HS-5 (cell line): Measurements from ENCODE around the gene CABCOCO1.

Experiments used
- DNase-seq: peaks from one replicate; pipeline ENCODE4 v3.0.0-alpha.2; 2012; ENCODE audit warnings: low read depth

Gene CABCOCO1

DNA sequence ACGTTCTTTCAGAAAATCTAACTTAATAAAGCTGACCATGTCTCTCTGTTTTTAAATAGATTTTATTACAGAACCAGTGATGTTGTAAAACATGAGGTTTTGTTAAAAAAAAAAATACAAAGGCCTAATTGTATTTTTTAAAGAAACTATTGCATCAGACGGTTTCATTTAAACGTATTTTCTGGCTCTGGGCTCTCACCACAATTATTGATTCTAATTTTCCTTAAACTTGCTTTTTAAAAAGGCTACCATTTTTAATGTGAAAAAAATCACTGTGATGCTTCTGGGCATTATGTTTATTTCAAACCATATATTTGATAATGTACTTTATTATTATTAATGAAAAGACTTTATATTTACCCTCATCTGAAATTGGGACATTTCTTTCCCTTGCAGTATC, 94.3 kb downstream of the CABCOCO1 start:
- DNase-seq, result no peak

DNA sequence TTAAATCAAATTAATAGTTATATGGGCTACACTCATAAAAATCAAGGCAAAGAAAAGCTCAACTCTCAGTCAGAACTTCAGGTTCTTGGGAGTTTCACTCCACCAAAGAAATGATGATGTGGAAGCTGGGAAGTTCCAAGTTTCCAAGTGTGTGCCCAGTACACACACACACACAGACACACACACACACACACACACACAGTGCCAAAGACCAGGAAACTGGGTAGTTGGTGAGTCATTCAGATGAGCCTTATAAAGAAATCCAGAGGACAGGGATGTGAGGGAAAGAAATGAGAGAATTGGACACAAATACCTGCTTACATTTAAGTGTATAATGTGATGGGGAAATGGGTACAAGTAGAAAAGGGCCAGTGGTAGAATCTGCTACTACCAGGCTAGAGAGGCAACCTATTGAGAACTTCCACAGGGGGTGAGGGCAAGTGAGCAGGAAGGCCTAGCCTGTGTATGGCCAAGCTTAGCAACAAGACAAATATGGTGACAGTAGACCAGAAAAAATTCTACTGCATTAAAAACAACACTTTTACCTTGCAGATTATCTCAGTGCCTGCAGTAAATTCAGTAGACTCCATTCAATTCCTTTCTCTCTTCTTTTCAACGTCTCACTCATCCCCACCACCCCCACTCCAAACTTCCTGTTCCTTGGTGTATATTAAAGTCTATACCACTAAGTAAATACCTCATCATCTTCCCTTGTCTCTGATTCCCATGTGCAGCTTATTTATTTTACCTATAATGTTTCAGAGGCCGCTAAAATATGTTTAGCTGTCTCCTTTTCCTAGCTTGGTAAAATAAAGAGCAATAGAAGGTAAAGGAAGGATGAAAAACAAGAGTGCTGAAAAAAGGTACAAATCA, 95.0 kb downstream of the CABCOCO1 start:
- no peak for DNase-seq

DNA sequence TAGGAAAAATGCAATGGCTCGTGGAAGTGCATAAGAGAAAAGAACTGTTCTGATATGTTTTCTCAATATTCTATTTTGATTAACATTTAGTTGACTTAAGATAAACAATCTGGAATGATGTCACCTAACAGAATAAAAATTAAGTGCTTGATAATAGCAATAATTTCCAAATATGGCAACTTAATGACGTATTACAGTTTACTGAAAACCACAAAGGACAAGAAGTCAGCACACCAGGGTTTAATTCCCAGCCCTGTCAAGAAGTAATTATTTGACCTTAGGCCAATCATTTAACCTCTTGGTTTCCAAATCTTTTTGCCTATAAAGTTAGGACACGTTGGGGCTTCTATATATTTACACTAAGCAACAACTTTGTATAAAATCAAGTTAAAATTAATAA, 95.7 kb downstream of the CABCOCO1 start:
- DNase-seq, result no peak

DNA sequence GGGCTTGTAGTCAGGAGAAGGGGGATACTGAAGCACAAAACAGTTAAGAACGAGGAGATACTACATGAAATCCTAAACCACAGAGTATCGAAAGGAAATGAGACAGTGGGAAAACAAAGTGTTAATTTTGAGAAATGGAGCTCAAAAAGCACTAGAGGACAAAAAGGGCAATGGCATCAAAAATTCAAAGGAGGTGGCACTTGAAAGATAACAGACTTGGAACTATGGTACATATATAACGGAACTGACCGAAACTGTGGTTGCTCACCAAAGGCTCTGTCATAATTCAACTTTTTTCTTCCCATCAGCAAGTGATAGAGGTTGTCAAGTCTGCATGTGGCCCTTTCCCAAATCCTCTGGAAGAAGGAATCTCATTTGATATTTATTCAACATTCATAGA, 97.0 kb downstream of the CABCOCO1 start:
- no peak for DNase-seq

DNA sequence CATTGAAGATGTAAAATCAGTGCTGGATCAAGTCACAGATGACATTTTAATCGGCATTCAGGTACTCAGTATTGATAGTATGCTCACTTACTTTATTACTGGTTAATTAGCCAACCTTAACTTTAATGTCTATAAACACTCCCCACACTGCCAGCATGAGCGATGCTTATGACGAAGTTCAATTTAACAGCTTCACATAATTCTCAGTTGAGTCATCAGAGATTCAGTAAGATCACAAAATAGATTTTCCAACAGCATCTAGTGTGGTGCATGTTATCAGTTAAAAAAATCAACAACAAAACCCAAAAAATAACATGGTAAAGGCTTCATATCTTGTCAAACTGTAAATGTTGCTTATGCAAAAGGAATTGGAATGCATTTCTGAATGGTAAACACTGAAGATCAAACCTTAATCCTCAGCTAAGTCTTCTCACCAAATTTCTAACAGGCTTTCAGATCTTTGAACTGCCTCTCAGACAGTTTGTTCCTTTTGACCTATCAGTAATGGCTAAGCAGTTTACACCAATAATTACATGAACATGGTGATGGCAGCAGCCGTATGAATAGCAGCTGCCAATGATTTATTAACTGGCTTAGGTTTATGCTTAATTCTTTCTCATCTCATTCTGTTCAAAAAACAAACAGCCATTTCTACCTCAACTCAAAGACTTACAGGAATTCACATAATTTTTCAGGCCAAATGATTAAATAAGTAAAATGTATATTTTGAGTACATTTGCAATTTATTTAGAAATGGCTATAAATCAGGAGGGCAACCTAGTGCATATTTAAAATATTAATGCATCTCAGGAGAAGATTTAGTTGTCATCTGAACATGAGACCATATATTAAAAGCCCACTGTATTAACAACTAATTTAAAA, 98.5 kb downstream of the CABCOCO1 start:
- DNase-seq, result peak; percentile 64

DNA sequence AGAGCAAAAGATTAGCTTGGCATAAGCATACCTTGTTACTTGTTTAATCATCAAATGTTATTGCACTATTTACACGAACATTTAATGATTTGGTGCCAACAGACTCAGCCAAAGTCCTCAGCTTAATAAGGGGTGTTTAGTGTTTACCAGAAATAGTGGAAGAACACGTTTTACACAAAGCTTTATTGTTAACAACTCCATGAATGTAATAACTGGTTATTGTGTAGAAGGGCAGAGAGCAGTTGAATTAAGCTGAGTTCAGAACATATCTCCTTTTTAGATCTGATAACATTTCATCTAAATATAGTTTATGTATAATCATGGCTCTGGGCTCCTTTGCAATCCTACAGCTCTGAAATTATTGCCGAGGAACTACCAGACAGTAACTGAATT, 99.1 kb downstream of the CABCOCO1 start:
- no peak for DNase-seq

DNA sequence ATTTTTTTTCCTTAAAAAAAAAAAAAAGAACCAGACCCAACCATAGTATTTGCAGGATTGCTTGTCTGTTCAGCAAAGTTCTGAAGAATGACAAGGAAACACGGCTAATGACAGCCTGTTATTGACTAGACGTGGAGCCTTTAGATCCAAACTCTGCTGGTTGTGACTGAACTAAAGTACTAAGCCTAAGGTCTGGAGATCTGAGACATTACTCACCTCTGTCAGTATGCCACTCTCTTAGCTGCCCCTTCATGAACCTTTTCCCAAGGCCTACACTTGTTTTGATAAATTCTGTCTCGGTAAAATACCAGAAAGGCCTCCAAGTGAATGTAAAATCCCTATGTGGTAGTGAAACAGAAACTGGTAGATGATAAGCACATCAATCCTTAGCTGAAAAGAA, 101.0 kb downstream of the CABCOCO1 start:
- DNase-seq, result no peak

DNA sequence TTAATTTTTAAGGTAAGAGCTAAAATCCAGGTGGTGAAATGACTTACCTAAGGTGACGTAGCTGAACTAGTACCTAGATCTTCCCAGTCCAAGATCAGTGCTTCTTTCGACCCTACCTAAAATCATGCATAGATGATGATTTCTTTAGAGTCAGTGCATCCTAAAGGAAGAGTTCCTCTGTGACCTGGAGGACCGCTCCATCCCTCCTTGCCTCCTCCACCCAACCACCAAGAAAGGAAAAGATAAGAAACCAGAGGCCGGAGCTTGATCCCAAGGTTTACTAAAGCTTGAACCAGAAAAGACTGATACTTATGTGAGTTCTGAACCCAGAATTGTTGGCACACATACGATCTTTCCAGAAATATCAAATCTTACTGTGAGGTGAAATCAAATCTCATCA, 101.8 kb downstream of the CABCOCO1 start:
- no peak for DNase-seq

DNA sequence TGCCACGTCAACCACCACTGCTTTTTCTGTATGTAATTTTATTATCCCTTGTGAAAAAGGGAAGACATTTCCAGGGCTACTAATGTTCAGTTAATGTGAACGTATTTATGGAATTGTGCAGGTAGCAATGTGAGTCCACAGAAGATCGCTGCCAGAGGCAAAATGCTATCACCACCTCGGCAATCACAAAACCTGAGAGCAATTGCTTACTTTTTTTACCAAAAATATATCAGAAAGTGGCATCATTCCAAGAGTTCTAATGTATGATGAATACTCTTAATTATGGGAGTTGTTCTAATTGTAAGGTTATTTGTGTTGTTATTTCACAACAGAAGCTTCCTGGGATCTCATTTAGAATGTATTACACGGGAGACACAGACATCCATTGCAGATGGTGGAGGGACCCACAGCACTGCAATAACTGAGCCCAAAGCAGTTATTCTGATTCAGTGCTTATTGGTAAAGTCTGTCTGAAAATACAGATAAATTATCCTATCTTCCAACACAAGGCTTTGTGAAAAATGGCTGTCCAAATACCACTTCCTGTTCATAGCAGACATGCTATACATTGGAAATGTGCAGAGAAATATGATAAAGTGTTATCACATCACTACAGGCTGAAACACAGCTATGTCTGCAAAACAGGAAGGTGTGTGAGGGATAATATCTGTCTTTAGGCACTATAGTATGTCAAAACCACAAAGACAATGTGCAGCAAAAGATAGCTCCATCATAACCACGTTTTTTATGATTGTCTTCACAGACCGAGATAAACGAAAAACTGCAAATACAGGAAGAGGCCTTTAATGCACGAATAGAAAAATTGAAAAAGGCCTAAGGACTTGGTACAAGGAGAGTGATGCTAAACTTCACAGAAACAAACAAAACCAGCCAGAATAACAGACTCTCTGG, 102.7 kb downstream of the CABCOCO1 start:
- no peak for DNase-seq

DNA sequence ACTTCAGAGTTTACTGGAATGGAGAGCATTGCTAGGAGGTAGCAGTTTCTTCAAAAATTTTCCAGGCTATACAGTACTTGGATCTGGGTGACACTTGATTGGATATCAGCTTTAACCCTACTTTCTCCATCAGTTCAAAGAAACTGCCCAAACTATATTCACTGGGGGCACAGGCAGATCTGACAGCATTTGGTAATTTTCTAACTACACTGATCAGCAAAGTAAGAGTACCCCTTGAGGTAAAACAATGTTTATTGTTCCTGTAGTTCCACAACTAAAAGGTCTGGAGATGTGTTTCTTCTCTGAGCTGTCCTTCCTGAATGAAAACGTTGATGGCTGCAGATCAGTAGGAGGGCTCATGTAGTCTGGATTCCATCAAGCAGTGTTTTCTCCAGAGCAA, 104.2 kb downstream of the CABCOCO1 start:
- DNase-seq, result no peak

DNA sequence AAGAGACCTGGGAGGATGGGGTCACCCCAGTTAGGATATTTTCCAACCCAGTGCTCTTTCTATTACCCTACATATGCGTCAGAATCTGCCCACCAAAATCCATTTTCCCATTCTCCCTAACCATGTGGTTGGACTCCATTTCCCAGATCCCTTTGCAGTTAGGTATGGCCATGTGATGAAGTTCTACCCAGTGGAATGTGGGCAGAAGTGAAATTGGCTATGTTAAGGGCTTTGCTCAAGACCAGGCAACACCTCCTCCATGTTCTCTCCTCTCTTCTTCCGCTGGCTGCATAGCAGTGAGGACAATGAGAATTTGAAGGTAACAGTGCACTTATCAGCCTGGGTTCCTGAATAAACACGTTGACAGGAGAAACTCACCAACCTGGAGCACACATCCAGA, 111.3 kb downstream of the CABCOCO1 start:
- DNase-seq, result no peak

DNA sequence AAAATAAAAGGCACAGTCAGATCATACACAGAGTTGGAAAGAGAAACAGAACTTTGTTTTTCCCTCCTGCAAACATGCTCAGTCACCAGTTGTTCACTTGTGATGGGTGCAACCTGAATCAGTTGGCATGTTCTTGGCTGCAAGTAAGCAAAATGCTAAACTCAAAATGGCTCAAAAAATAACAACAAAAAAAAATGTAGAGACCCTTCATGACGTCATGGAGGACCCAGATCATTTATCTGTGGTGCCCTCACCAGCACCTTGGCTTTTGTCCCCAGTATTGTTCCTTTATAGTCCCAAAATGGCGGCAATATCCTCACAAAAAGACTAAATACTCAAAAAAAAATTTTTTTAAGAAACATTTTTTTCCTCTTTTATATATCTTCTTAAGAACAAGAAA, 112.4 kb downstream of the CABCOCO1 start:
- DNase-seq, result no peak

DNA sequence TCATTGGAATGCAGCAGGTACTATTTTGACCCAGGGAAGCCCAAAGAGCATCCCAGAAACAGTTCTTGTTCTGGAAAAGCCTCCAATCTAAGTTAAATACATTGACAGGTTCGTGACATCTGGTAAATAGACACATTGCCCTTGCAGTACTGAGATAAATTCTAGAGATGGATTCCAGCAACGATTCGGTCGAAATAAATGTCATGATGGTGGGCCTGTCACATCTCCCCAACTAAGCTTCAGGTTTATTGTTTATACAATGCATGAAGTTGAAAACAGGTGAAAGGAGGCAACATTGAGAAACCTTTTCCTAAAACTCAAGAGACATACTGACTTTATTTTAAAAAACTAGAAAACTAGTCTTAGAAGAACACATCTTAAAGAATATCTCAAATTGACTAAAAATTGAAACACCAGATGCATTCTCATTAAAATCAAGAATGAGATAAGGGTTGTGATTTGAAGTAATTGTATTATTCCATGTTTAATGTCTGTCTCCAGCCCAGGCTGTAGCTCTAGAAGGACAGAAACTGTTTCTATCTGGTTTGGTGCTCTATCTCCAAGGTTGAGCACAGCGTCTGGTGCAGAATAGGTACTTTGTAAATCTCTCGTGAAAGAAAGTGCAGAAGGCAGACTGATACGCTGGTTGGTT, 114.0 kb downstream of the CABCOCO1 start:
- DNase-seq, result no peak

DNA sequence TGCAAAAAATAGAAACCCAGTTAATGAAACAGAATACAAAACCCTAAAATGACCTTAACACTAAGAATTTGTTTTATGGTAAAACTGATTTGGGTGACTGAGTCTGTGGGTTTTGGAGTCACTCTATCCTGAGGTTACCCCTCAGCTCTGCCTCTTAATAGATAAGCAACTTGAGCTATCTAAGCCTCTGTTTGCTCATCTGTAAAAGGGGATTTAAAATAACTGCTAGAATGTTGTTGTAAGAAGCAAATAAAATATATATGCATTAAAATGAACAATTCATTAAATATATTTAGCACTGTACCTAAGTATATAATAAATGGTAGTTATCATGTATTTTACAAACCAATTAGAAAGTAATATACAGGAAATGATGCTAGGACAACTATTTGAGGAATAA, 115.4 kb downstream of the CABCOCO1 start:
- no peak for DNase-seq

DNA sequence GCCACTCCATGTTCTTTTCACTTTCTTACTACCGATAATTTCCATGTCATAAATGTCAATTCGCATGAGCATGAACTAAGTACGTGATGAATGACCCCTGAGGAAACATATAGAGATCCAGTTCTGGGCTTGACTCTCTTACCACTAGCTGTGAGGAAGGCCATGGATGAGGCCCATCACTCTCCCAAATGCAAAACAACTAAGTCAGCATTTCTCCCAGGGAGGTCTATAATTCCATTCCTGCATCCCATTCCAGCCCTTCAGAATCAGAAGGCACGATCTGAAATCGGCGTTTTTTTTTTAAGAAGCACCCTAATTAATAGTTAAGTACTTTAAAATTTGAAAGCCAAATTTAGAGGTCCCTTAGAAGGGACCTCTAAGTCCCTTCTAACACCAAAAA, 116.5 kb downstream of the CABCOCO1 start:
- DNase-seq, result no peak

DNA sequence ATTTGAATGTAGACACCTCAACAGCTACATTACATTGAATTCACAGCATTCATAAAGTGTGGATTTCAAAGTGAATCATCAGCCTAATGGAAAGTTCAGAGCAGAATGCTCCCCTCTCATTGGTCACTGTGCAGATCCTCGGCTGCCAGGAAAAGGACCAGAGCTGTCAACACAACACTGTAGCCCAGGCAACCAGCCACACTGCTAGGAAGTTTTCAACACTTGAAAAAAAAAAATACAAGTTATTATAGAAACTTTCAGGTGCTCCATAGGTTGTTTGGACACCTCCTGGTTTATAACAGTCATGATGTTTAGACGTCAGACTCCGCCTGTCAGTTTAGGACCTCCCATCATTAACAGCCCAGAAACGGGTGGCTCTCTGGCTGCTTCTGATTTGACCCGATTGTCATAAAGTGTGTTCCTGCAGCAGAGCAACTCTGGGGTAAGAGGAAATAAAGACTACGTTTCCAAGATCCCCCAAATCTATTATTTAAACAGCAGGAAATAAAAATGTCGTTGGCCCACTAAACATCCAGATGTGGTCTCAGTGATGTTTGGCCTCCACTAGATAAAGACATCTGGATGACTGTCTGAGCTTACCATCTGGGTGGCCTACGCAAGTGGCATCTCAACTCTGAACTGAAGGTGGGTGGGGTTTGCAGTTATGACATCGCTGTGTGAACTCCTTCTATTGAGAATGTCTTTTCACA, 117.4 kb downstream of the CABCOCO1 start:
- DNase-seq, result no peak

DNA sequence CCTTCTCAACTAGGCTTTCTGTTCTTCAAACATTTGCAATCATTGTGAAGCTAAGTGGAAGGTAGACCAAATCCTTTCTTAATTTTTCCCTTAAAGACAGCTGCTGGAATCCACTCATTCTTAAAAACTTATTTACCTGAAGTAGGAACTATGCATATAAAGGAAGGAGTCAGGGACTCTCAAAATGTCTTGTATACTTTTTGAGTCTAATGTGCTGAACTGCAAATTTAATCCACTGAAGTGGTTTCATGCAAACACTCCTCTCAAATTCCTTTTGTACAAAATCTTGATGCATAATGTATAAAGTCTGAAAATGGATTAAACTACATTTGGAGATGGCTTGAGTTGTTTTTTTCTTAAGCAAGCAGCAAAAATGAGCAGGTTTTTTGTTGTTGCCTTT, 118.0 kb downstream of the CABCOCO1 start:
- DNase-seq, result no peak

DNA sequence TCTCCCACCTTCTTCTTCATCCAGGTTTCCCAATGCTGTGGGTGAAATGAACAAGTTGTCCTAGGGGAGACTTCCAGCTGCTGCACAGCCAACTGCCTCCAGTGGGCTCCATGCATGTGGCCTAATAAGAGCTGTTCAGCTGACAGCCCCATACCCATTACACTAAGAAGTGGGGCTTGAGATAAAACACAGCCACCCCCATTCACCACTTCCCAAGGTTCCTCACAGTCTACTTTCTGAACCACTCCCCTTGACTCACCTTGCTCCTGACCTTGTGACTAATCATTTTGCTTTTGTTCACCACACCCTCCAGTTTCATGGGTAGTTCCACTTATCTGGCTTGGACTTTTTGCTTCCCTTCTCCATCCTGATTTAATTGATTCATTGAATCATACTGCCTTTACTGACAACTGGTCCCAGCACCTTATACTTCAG, 119.3 kb downstream of the CABCOCO1 start:
- no peak for DNase-seq

DNA sequence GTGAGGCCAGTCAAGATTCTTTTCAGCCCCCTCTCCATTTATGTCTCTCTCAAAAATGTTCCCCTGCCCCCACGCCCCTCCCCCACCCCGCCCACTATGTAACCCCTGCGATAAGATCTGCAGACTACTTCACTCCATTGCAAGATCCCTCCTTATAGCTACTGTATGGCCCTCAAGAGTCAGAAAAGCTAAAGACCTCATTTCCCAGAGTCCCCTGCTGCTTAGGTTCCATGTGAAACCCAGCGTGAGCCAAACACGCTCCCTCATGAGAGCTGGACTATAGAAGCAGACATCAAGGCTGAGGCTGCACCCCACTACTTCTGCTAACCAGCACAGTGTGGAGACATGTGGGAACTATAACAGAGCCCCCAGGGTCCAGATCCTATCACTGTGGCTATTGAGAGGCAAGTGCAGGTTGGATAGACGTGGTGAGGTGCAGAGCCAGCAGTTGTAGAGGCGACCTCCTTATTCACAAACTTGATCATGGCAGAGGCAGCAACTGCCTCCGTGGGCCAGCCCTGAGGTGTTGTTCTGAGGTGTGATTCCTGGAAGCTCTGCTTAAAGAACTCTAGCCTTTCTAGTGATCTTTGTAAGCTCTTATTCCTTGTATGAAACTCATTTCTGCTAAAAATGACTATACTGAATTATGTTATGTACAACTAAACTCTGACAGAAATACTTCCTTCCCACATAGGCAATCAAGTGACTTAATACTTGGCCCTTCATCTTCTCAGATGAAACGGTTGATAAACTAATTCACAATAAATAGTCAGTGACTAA, 121.8 kb downstream of the CABCOCO1 start:
- DNase-seq, result no peak

DNA sequence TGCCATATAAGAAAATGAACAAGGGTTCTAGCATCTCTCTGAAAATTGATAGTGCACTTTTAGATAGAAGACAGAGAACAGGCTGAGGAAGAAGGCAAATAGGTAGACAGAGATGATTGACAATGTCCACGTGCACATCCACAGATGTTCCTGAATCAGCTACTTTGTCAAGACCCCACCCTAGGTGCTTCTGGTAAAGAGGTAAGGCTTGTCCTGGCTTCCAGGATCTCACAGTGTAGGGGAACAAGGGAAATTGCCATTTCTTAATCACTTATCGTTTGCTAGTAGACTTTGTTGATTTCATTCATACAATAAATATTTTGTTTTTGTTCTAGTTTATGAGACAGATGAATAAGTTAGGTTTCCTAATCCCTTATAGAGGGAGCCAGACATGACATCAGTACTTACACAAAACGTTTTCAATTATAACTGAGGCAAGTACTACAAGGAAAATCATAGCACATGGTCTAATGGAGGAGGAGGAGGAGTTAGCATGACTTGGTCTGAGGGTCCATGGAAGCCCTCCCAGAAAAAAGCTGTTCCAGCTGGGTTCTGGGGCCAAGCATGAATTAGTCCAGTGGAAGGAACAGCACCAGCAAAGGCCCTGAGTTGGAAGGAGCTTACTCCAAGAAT, 122.9 kb downstream of the CABCOCO1 start:
- DNase-seq, result no peak
